Liver (tissue), 9 donors: ENCODE results near the gene CPA2. TPM values are rescaled to one million over a fixed set of nuclear protein-coding genes. Genes with fewer than 3 reads are reported as not detected.

Experiments used
- DNase-seq: peaks from one replicate; pipeline ENCODE4 v3.0.0-alpha.2; 2017; ENCODE audit warnings: low spot score
- H3K27ac ChIP-seq, 2 donors: one replicate each; pipeline ENCODE4 v1.7.0; 2013; ENCODE audit warnings: inconsistent platforms in 2 of 2, low read length in 2 of 2, control low read depth in 1 of 2, low read depth in 1 of 2, mild to moderate bottlenecking in 1 of 2
- H3K27me3 ChIP-seq, 4 donors: one replicate each; pipeline versions ENCODE4 v1.6.1 to v1.7.0; 2013; ENCODE audit warnings: low read length in 3 of 4, inconsistent platforms in 1 of 4, mild to moderate bottlenecking in 1 of 4, moderate library complexity in 1 of 4; ENCODE audit not compliant: control insufficient read depth in 4 of 4, insufficient read depth in 4 of 4
- H3K36me3 ChIP-seq, 4 donors: one replicate each; pipeline versions ENCODE4 v1.6.1 to v1.7.0; 2013; ENCODE audit warnings: low read length in 3 of 4, mild to moderate bottlenecking in 3 of 4, low read depth in 1 of 4, moderate library complexity in 1 of 4; ENCODE audit not compliant: control insufficient read depth in 4 of 4, insufficient read depth in 3 of 4
- H3K4me1 ChIP-seq, 4 donors: one replicate each; pipeline versions ENCODE4 v1.6.1 to v1.7.0; 2013; ENCODE audit warnings: low read length in 3 of 4, mild to moderate bottlenecking in 3 of 4, moderate library complexity in 1 of 4; ENCODE audit not compliant: control insufficient read depth in 4 of 4, insufficient read depth in 4 of 4
- H3K4me3 ChIP-seq, 3 donors: one replicate each; pipeline versions ENCODE4 v1.6.1 to v1.7.0; 2013; ENCODE audit warnings: low read length in 3 of 3, control low read depth in 1 of 3, low read depth in 1 of 3, mild to moderate bottlenecking in 1 of 3
- H3K9ac ChIP-seq, 2 donors: one replicate each; pipeline ENCODE4 v1.7.0; 2013; ENCODE audit warnings: low read length in 2 of 2, mild to moderate bottlenecking in 2 of 2, moderate library complexity in 2 of 2, control low read depth in 1 of 2, low read depth in 1 of 2
- H3K9me3 ChIP-seq, 4 donors: one replicate each; pipeline versions ENCODE4 v1.6.1 to v1.7.0; 2013; ENCODE audit warnings: low read length in 3 of 4; ENCODE audit not compliant: control insufficient read depth in 4 of 4
- EGR1 ChIP-seq, 2 donors: IDR thresholded peaks; 2 replicates each; pipeline ENCODE4 v1.6.1; 2016 to 2018; ENCODE audit warnings: antibody characterized with exemption in 2 of 2, low read depth in 2 of 2
- FOXA2 ChIP-seq: IDR thresholded peaks from 2 replicates; pipeline ENCODE4 v1.6.1; 2016; ENCODE audit warnings: antibody characterized with exemption
- GABPA ChIP-seq, 2 donors: IDR thresholded peaks in 1 of 2; conservative IDR thresholded peaks in 1 of 2; 2 replicates each; pipeline ENCODE4 v1.6.1; 2016; ENCODE audit warnings: antibody characterized with exemption in 2 of 2, mild to moderate bottlenecking in 1 of 2, moderate library complexity in 1 of 2
- JUND ChIP-seq, 2 donors: IDR thresholded peaks; 2 replicates each; pipeline ENCODE4 v1.6.1; 2016; ENCODE audit warnings: antibody characterized with exemption in 2 of 2
- NR2F2 ChIP-seq: IDR thresholded peaks from 2 replicates; pipeline ENCODE4 v1.6.1; 2016; ENCODE audit warnings: antibody characterized with exemption
- RAD21 ChIP-seq, 2 donors: IDR thresholded peaks; 2 replicates each; pipeline ENCODE4 v1.6.1; 2016; ENCODE audit warnings: antibody characterized with exemption in 2 of 2, mild to moderate bottlenecking in 2 of 2
- RXRA ChIP-seq, 2 donors: IDR thresholded peaks; 2 replicates each; pipeline ENCODE4 v1.6.1; 2017 to 2018; ENCODE audit warnings: antibody characterized with exemption in 2 of 2, mild to moderate bottlenecking in 1 of 2
- SP1 ChIP-seq: IDR thresholded peaks from 2 replicates; pipeline ENCODE4 v1.6.1; 2018; ENCODE audit warnings: antibody characterized with exemption, mild to moderate bottlenecking
- TAF1 ChIP-seq: conservative IDR thresholded peaks from 2 replicates; pipeline ENCODE4 v1.6.1; 2016; ENCODE audit warnings: antibody characterized with exemption, mild to moderate bottlenecking
- WGBS: extraction: QIAGEN DNeasy Blood & Tissue Kit; methylation state at CpG from one replicate; pipeline ENCODE4 v1.1.7; 2013; 5-methylcytosine and 5-hydroxymethylcytosine counted together
- polyA plus RNA-seq, 2 donors: library from polyadenylated mRNA; stranded (reverse) in 1 of 2; unstranded in 1 of 2; fragments of 200-250 nt in 1 of 2; fragments of >200 nt in 1 of 2; fragmentation: Nextera tagmentation in 1 of 2; extraction: Ambion mirVana in 1 of 2; gene quantifications; one replicate each; pipeline versions ENCODE4 v1.2.1 to v1.2.3, GENCODE V29; 2013 to 2015
- total RNA-seq, 2 donors: library from RNA; depleted of rRNA; stranded (reverse); fragments of >200 nt; gene quantifications; one replicate each; pipeline ENCODE4 v1.2.3, GENCODE V29; 2014
- TF ChIP-seq, protein P1 (sequence below): IDR thresholded peaks from 2 replicates; pipeline ENCODE4 v1.6.1; 2016; ENCODE audit warnings: antibody characterized with exemption
- TF ChIP-seq, protein P2 (sequence below): IDR thresholded peaks from 2 replicates; pipeline ENCODE4 v1.6.1; 2016; ENCODE audit warnings: antibody characterized with exemption
- TF ChIP-seq, protein P3 (sequence below): IDR thresholded peaks from 2 replicates; pipeline ENCODE4 v1.6.1; 2016; ENCODE audit warnings: antibody characterized with exemption, mild to moderate bottlenecking
- TF ChIP-seq, protein P4 (sequence below): fragments of 150-350 bp; IDR thresholded peaks from 2 replicates; pipeline ENCODE4 v1.5.1; 2017; ENCODE audit warnings: improper control_type of control experiment, low read depth, low read length; ENCODE audit not compliant: missing input control
- donor health status: healthy.
- donor health status: healthy.
- donor health status: healthy.
- donor health status: healthy.
- donor health status: healthy.

The CPA2 gene
- total and polyA plus RNA-seq, 4 donors = not detected

DNA sequence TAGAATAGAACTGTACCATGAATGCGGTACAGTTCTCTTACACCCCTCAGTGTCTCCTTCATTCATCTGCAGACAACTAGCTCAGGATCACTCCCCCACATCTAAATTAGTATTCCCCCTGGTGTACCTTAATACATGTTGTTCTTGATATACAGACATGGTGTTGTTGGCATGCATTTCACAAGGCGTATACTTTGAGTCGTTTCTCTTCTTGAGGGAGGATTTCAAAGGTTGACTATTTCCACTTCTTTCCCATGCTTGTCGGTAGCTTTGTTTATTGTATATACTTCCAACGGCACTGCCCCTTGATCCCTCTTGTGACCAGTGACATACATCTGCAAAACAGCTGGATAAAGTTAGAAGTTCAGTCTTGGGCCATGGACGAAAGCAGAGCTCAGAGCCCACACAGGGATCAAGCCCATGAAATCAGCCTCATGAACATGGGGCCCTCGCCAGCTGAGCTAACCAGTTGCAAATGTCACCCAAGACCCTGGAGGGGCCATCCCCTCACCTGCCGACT, 34.9 kb downstream of the CPA2 start:
- no peak for DNase-seq
- 86% methylated on average over 8 of the region's 8 CpGs for WGBS
- no peaks in the 10 kb centered on the region for H3K4me1 ChIP-seq
- no peaks in the 10 kb centered on the region for H3K27me3 ChIP-seq
- H3K27ac ChIP-seq = no peak overlapping the region
- TF ChIP-seq SP1 (no peak), RXRA (IDR thresholded peaks at IDR 0.05) (no peak), GABPA (IDR thresholded peaks at IDR 0.05 in 1 of 2, conservative IDR thresholded peaks at IDR 0.05 in 1 of 2) (no peak), TAF1 (no peak), NR2F2 (no peak)
- TF ChIP-seq, protein P1, sequence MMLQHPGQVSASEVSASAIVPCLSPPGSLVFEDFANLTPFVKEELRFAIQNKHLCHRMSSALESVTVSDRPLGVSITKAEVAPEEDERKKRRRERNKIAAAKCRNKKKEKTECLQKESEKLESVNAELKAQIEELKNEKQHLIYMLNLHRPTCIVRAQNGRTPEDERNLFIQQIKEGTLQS = no peak
- TF ChIP-seq, protein P2, sequence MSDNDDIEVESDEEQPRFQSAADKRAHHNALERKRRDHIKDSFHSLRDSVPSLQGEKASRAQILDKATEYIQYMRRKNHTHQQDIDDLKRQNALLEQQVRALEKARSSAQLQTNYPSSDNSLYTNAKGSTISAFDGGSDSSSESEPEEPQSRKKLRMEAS = no peak
- TF ChIP-seq, protein P3, sequence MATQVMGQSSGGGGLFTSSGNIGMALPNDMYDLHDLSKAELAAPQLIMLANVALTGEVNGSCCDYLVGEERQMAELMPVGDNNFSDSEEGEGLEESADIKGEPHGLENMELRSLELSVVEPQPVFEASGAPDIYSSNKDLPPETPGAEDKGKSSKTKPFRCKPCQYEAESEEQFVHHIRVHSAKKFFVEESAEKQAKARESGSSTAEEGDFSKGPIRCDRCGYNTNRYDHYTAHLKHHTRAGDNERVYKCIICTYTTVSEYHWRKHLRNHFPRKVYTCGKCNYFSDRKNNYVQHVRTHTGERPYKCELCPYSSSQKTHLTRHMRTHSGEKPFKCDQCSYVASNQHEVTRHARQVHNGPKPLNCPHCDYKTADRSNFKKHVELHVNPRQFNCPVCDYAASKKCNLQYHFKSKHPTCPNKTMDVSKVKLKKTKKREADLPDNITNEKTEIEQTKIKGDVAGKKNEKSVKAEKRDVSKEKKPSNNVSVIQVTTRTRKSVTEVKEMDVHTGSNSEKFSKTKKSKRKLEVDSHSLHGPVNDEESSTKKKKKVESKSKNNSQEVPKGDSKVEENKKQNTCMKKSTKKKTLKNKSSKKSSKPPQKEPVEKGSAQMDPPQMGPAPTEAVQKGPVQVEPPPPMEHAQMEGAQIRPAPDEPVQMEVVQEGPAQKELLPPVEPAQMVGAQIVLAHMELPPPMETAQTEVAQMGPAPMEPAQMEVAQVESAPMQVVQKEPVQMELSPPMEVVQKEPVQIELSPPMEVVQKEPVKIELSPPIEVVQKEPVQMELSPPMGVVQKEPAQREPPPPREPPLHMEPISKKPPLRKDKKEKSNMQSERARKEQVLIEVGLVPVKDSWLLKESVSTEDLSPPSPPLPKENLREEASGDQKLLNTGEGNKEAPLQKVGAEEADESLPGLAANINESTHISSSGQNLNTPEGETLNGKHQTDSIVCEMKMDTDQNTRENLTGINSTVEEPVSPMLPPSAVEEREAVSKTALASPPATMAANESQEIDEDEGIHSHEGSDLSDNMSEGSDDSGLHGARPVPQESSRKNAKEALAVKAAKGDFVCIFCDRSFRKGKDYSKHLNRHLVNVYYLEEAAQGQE = no peak
- TF ChIP-seq, protein P4, sequence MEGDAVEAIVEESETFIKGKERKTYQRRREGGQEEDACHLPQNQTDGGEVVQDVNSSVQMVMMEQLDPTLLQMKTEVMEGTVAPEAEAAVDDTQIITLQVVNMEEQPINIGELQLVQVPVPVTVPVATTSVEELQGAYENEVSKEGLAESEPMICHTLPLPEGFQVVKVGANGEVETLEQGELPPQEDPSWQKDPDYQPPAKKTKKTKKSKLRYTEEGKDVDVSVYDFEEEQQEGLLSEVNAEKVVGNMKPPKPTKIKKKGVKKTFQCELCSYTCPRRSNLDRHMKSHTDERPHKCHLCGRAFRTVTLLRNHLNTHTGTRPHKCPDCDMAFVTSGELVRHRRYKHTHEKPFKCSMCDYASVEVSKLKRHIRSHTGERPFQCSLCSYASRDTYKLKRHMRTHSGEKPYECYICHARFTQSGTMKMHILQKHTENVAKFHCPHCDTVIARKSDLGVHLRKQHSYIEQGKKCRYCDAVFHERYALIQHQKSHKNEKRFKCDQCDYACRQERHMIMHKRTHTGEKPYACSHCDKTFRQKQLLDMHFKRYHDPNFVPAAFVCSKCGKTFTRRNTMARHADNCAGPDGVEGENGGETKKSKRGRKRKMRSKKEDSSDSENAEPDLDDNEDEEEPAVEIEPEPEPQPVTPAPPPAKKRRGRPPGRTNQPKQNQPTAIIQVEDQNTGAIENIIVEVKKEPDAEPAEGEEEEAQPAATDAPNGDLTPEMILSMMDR = no peak
- no peaks in the 10 kb centered on the region for H3K36me3 ChIP-seq
- no peak overlapping the region for H3K4me3 ChIP-seq
- H3K9ac ChIP-seq = no peak overlapping the region
- no peaks in the 10 kb centered on the region for H3K9me3 ChIP-seq

DNA sequence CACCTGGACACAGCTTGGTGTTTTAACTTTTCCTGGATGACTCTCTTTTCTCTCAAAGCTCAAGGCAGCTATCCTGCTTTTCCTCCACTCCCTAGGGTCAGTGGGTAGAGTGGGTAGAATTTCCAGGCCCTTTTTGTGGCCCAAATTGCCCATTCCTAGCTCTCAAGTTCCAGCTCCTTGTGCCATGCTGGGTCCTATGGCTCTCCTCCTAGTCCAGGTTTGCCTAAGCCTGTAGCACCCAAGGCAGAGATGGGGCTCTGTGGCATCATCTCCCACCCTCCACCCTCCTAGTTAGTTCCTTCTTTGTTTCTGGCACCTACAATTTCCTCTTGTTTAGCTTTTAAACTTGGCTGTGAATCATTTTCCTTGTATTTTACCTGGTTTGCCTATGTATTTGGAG, 36.0 kb downstream of the CPA2 start:
- no peak for DNase-seq
- Histone ChIP-seq H3K4me1 (no peaks in the 10 kb centered on the region), H3K36me3 (no peaks in the 10 kb centered on the region), H3K9me3 (no peaks in the 10 kb centered on the region), H3K27ac (no peak overlapping the region), H3K27me3 (no peaks in the 10 kb centered on the region), H3K4me3 (no peak overlapping the region), H3K9ac (no peak overlapping the region)
- TF ChIP-seq, protein P2 = no peak
- no peak for TF ChIP-seq NR2F2
- TF ChIP-seq JUND (IDR thresholded peaks at IDR 0.05) = no peak
- TF ChIP-seq GABPA (IDR thresholded peaks at IDR 0.05 in 1 of 2, conservative IDR thresholded peaks at IDR 0.05 in 1 of 2) = no peak
- no peak for TF ChIP-seq TAF1
- TF ChIP-seq EGR1 (IDR thresholded peaks at IDR 0.05; ENCODE audit: low read depth in 2 of 2) = no peak
- no peak for TF ChIP-seq FOXA2
- no peak for TF ChIP-seq RAD21 (IDR thresholded peaks at IDR 0.05)
